Colon (tissue), 2 donors: ENCODE results near the gene PAX7.

ENCODE experiments used
- FAIRE-seq: peaks from 2 replicates; lab custom pipeline; 2012; peaks lifted over from hg19 to GRCh38; lab: Jason Lieb, UNC
- donor health status: control.
- donor health status: control.

Gene PAX7

DNA sequence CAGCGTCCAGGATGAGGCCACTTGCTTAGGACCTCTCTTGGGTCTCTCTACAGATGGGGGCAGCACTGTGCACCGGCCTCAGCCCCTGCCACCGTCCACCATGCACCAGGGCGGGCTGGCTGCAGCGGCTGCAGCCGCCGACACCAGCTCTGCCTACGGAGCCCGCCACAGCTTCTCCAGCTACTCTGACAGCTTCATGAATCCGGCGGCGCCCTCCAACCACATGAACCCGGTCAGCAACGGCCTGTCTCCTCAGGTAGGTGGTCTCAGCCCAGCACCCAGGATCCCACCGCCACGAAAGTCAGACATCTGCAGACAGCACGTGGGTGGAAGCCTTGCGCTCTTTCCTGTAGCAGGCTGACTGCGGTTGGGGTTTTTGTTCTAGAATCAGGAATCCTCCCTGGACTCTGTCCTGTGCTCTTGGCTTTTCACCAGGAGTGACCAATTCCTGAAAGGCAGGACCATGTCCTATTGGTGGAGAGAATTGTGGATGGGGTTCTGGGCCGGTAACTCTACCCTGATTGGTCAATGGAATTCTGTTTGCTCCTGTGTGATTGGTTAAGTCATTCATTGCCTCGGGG lies 72.5 kb downstream of the PAX7 start:
- no peak for FAIRE-seq

DNA sequence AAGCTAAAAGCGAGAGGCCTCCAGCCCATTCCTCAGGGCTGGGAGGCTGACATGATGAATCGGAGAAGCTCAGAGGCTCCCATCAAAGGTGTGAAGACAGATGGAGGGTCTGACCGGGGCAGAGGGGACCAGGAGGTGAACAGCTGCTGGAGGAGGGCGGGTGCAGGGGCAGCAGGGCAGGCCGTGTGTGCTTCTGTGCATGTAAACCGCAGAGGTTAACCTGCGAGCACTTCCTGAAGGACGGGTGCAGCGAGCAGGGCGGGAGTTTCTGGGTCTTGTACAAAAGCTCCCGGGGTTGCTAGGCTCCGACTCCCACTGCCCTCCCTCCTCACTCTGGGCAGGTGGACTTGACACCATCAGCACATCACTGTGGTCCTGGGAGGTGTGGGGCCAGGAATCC lies 75.2 kb downstream of the PAX7 start:
- FAIRE-seq = no peak

DNA sequence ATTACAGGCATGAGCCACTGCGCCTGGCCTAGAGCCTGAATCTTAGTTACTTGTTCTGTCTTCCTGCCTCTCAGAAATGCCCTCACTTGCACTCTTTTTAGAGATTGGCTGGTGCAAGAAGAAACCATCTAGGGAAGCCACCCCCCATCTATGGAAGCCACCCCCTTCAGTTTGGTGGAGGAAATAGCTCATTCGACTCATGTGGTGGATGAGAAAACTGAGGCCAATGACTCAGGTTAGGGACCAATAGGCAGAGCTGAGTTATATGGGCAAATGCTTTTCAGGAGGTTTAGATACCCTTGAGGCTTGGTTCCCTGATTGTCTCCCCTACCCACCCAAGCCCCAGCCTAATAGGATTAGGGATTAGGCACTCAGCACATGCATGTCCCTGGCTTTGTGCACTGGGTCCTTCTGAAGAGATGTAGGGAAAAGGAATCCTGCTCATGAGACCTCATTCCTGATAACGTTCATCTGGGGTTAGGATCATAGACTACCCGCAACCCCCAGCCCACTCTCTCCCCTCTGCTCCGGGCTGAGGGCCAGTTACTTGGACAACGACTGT lies 77.1 kb downstream of the PAX7 start:
- FAIRE-seq = no peak

DNA sequence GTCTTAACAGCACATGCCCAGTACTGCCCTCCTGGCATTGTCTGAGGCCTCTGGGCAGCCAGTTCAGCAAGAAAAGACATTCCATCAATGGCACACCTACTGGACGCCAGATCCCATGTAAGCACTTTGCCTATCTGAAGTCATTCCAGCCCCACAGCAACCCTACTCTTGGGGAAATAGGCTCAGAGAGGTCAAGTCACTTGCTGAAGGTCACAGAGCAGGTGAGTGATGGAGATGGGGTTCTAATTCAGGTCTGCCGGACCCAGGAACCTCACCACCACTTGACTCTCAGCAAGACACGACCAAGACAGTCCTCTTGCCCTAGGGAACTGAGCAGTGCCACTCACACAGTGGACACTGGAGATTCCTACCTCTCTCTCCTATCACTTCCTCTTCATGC lies 79.4 kb downstream of the PAX7 start:
- no peak for FAIRE-seq

DNA sequence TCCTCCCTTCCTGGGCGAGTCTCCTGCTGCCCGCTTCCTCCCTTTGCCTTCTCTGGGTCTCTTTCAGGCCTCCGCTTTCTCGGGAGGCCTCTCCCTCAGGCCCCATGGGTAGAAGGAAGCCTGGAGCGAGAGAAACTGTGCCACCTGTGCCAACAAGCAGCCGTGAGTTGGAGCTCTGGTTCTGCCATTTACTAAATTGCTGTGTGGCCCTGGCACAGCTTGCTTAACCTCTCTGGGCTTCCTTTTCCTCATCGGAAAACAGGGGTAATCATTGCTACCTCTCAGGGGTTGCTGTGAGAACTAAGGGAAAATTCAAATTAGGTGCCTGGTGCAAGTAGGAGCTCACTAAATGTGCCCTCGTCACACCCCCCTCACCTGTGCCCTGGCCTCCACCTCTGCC lies 80.4 kb downstream of the PAX7 start:
- FAIRE-seq = no peak

DNA sequence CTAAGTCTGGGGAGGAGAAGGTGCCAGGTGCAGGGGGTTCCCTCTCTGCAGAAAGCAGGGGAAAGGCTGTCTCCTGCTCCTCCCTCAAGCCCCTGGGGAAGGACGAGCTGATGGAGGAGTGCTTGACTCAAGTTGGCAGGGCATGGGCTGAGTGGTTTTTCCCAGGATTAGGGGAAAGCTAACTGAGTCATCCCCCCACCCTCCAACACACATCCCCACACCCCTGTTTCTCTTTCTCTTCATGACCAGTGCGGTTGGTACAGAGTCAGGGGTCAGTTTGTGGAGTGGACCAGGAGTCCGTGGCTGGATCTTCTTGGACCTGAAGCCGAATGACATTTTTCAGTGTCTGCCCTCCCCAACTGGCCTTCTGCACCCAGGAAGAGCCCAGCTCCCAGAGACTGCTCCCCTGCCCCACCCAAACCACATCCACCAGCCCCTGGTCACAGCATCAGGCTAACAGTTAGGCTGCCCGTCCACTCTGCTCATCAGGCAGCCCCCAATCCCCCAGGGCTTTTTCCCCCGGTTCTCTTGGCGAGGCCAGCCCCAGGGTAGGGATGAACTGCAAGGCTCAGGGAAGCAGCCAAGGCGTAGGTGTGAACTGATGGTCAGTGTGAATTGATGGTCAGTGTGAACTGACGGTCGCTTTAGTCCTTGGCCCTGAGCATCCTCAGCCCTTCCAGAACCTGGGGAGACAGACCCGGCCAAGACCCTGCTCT lies 81.0 kb downstream of the PAX7 start:
- FAIRE-seq = no peak

DNA sequence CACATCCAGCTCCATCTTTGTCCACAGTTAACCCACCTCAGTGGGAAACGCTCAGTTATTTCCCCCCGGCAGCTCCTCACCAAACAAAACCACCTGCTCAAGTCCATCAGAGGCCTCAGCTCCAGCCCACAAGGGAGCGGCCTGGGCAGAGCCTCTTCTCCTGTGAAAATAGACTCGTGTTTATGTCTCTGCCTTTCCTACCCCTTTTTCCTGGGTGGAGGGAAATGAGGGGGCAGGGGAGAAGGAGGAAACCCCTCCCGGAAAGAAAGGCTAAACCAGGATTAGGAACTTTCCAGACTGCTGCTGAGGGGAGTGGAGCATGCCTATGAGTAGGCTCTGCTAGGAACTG lies 81.6 kb downstream of the PAX7 start:
- FAIRE-seq = no peak

DNA sequence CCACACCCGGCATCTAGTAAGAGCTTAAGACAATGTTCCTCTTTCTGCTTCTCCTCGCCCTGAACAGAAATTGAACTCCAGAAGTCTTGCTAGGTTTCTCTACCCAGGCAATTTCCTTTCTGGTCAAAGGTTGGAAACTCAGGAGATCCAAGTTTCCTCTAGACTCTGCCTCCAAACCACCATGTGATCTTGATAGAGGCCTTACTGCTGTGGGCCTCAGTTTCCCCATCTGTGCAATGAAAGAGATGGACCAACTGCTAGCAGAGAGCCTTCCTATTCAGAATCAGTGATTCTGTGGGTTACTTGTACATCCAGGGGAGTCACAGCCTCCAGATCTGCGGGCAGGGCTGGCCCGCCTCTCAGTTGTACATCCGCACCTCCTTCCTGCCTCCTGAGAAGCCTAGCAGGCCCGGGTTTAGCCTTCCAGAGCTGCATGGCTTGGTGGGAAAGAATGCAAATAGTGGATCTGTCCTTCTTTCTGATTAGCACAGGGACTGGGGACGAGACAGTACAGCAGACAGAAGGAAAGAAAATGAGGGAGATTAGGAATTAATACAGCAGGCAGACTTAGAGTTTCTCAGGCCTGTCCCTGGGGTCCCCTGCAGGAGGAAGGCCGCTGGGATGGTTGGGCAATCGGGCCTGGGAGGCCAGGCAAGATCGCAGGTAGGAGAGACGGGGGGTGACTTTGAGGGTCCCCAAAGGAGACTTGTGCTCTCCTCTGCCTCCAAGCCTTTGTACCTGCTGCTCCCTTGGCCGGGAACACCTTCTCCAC lies 83.9 kb downstream of the PAX7 start:
- no peak for FAIRE-seq

DNA sequence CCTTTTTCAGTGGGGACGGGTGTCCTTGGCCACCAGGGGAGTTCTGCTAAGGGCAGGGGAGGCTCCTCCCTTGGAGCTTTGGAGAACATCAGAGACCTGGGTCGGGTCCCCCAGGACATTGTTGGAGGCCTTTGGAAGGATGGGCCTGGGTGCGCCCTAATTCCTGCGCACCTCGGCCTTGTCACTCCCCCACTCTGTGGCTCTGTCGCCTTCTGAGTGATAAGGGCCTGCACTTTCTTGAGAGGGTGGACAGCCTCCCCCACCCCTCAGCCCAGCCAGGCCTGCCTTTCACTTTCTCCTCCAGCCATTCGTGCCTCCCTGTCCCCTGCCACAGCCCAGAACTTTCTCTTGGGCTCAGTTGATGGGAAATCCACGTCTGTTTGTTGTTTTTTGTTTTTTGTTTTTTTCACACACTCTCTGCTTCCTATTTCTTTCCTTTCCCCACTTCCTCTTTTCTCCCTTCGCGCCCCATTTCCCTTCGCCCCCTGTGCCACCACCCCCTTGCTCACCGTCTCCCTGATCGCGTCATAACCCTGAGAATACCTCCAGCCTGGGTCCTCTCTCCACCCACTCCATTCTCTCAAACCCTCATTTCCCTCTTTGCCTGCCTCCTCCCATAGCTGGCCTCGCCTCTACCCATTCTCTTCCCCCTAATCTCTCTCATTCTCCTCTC lies 85.6 kb downstream of the PAX7 start:
- no peak for FAIRE-seq

DNA sequence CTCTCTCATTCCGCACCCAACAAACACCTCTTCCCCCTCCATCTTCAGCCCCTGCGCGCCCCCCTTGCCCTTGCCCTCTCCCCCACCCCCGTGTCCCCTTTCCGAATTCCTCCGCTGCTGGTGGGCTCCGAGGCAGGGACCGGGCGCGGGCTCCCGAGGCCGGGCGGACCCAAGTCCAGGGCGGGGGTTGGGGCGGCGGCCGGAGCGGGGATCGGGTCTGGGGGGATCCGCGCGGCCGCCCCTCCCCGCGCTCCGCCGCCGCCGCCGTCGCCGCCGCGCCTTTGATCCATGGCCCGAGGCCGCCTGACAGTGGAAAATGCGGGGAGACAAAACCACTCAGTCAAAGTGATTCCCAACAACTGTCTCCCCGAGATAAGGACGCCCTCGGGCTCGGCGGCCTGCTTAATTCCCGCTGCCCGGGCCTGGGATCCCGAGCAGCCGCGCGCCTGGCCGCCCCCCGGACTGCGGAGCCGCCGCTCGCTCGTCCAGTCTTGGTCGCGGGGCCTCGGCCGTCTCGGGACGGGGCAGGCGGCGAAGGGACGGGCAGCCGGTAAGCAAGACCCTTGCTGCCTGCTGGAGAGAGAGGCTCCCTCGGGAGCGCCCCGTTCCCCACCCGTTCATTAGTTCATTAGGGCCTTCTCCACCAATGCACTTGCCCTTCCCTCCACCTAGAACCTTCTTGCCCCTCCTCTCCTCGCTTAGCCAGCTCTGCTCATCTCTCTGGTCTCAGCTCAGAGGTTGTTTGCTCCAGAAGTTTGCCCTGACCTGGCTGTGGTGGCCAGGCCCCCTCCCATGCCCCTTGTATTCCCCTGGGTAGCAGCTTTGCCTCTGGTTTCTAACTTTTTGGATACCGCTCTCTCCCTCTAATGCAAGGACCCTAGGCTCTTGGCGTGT lies 86.4 kb downstream of the PAX7 start:
- FAIRE-seq = no peak

DNA sequence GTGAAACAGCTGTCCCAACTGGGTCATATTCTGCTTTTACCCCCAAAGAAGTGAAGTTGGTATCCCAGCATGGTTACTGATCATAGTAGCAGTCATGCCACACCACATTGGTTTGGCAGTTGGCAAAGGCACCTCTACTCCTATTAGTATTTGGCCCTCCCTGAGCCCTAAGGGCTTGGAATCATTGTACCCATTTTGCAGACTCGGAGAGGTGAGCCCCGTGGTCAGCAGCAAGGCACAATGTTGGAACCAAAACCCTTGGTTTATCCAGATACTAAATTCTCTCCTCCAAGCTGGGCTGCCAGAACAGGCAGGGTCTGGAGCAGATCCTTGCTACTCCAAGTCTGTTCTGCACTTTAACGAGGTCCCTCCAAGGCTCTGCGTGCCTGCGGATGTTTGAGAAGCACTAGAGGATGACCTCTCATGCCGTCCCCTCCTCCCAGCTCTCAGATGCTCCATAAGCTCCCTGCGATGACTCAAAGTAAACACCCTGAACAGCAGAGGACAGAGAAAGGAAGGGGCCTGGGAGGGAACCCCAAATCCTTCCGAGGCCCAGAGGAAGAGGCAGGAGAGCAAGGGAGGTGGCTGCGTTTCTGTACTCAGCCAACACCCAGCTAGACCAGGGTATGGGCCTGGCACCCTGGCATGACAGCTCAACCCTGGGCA lies 89.3 kb downstream of the PAX7 start:
- FAIRE-seq = no peak

DNA sequence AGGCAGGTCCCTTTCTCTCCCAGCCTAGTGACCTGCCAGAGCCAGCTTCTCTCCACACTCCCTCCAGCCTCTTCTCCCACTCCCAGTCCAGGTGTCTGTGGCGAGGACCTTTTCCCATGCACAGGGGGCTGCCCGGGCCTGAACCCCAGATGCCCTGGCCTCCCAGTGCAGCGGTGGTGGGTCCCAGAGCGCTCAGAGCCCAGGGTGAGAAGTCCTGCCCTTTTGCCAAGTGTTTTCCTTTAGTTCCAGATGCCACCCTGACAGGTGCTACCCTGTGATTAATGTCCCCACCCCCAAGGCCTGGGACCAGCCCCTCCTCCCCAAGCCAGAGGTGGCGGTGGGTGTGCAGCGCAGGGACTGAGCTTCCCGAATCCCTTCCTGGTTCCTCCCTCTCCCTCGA lies 90.4 kb downstream of the PAX7 start:
- no peak for FAIRE-seq

DNA sequence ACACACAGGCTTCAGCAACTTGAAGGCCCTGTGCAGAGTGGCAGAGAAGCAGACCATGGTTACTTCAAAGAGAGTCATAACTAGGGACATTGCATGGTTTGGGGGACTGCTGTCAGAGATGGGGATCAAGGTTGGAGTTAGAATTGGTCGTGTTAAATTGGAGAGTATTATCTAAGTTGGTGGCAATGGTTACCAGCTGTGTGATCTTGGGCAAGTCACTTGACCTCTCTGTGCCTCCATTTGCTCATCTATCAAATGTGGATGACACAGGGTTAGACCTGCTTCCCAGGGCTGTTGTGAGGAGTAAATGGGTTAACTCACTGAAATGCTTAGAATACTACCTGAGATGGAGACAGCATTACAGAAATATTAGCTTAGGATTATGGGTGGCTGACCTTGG lies 91.1 kb downstream of the PAX7 start:
- no peak for FAIRE-seq

DNA sequence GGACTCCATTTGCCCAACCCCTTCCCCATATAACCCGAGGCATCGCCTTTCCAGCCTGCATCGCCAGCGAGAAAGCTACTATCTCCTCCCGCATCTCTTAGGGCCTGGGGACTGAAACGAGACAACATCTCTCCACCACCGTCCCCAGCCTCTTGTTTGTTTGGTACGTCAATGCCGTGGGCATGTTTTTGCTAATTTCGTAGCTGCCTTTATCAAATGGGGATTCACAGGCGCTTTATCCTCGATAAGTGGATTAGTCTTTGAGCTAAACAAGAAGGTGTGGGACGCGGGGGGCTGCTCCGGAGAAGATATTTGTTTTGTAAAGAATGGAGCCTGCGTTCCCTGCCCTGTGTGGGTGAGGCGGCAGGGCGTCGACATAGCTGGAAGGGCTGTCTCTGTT lies 91.6 kb downstream of the PAX7 start:
- no peak for FAIRE-seq

DNA sequence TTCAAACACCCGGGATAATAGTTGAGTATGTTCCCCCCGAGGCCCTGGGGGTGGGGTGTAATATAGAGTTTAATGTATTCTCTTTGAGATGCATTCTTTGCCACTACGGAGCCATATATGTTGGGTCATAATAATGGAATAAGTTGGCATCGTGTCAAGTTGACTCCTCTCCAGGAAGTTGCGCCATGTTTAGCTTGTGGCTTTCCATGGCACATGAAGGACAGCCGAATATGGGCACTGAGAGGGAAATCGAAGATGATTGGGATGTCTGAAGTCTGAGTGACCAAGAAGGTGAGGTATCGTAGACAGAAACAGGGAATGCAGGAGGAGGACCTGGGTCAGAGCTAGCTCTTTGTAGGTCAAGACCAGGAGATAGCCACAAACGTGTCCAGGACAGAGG lies 92.6 kb downstream of the PAX7 start:
- FAIRE-seq = no peak

DNA sequence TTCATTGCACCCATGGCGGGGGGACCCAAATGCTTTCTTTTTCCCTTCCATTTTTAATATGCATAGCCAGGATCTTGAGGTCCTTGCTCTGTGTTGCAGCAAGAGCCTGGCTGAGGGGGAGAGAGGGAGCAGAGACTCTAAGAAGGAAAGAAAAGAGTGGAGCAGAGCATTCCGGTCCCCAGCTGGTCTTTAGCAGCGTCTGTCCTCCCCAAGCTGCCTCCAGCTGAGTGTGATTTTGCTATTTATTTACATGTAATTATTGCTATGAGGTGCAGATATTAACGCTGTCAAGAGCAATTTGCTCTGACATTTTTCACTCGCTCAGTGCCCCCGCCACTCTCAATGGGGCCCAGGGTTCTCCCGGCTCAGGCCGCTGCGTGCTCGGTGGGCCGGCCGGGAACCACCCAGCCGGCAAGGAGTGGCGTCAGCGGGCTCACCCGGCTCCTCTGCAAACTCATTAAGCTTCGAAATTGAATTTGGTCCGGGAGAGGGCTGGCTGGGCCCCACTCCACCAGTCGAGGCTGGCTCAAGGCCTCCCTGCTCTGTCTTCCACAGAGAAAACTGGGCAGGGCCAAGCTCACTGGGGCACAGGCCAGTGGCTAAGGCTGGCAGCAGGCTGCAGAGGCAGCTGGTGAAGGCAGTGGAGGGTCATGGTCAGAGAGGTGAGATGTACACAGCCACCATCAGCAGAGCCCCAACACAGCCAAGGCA lies 93.2 kb downstream of the PAX7 start:
- FAIRE-seq = no peak

DNA sequence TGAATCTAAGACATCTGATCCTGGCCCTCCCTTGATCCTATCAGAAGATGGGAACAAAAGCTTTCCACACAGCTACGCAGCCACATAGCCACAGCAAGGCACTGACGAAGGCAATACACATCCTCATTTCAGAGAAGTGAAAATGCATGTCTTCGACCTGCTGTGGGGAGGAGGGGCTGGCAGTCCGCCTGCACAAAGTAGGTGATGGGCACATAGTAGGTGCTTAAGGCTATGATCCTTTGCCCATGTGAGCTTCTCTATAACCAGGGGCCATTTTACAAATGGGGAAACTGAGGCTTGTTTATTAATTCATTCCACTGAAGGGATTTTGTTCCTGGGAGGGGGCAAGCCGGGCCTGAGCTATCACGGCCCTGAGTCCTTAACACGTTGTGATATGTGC lies 94.2 kb downstream of the PAX7 start:
- FAIRE-seq = no peak

DNA sequence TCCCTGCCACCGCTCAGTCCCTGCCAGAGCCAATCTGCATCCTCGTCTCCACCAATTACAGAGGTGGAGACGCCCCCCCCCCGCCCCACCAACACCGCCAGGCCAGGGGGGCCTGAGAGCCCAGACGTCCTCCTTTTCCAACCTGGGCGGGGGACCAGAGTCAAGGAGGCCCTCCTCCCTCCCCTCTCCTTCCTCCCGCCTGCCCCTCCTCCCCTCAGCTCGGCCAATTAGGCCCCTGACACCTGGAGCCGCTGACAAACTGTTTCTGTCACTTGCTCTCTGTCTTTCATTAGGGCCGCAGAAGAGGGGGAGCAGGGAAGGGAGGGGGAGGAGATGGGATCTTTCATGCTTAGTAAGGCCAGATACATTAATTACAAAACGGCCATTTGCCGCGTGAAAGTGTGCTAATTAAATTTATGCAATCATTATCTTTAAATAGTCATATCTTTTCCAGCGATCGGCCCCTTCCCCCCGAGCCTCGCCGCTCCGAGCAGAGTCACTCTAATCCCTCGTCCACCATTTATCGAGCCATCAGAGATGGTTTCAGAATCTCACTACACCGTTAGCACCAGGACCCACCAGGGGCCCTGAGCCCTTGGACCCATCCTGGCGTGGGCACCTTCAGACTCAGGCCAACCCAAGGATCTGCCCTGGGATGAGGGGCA lies 94.7 kb downstream of the PAX7 start:
- FAIRE-seq = no peak

DNA sequence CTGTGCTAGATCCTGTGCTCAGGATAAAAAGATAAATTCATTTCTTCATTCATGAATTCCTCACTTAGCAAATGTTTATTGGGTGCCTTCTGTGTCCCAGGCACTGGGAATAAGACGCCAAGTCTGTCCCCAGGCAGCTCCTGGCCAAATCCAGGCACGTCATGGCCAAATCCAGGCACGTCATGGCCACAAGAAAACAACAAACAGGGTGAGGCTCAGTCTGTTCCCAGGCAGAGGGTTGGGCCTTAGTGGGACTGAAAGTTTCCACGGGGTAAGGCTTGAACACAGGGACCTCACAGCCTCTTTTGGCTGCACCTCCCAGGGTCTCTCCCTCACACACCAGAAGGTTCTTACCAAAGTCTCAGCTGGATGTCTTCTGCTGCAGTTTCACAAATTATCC lies 95.7 kb downstream of the PAX7 start:
- FAIRE-seq = no peak

DNA sequence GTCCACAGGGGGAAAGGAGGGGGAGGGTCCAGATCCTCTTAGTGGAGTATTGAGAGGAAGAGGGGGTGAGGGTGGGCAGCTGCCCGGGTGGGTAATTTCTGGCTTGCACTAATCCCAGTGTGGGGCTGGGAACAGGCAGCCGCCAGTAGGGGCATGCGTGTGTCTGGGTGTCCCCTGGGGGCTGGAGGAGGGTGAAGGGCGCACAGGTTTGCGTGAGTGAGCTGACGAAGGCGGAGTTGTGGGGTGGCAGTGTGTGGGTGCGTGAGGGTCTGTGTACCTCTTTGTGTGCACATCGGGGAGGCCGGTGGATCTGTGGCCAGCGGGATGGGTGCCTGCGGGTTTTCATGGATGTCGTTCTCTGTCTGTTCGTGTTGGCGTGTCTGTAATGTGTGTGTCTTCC lies 97.3 kb downstream of the PAX7 start:
- no peak for FAIRE-seq
